H1 (cell line): ENCODE data around the gene FASTK. TPM values are rescaled to one million over a fixed set of nuclear protein-coding genes. Genes with fewer than 3 reads are reported as not detected.

Source experiments
- CHD1 ChIP-seq: IDR thresholded peaks from 2 replicates; pipeline ENCODE4 v1.6.1; 2012; ENCODE audit warnings: low read depth, low read length, improper control_type of control experiment
- polyA plus RNA-seq, 7 experiments: library from polyadenylated mRNA; depleted of rRNA in 3 of 7; stranded (reverse) in 5 of 7; unstranded in 2 of 7; fragments of >200 nt in 5 of 7; fragments of 200-250 nt in 2 of 7; gene quantifications; 1 replicate in 5 of 7; 2 replicates in 1 of 7; 4 replicates in 1 of 7; pipeline versions ENCODE4 v1.2.1 to v1.2.3, GENCODE V29; 2011 to 2013; ENCODE audit warnings: missing spikeins in 2 of 7, mixed read lengths in 2 of 7
- total RNA-seq: library from RNA; stranded (reverse); fragmentation: NEBNext Ultra II Directional; extraction: Animal tissue kit (Norgen Biotek cat#: 25700); gene quantifications from 2 replicates; pipeline ENCODE4 v1.2.1, GENCODE V29; 2021

The FASTK gene
- total and polyA plus RNA-seq, 2 of the 8 experiments (the other 6 are each of a cell fraction or from before 2014, with no cell fraction given), result 39.4 to 84.0 TPM

GRCh38 chr7:151118108-151119054 is 37.8 kb upstream of the FASTK start (continued):
- TF ChIP-seq CHD1, result no peak
